CD1c-positive myeloid dendritic cell (primary cell): ENCODE results near the gene LASP1.
"Not testable (repeated sequence)": the region's sequence is repeated elsewhere in the genome, so short reads cannot be mapped to it uniquely, and the experiment has no call there.

Experiments used
- DNase-seq: peaks from one replicate; pipeline ENCODE4 v3.0.0-alpha.2; 2016; ENCODE audit errors: extremely low spot score

Gene LASP1

DNA sequence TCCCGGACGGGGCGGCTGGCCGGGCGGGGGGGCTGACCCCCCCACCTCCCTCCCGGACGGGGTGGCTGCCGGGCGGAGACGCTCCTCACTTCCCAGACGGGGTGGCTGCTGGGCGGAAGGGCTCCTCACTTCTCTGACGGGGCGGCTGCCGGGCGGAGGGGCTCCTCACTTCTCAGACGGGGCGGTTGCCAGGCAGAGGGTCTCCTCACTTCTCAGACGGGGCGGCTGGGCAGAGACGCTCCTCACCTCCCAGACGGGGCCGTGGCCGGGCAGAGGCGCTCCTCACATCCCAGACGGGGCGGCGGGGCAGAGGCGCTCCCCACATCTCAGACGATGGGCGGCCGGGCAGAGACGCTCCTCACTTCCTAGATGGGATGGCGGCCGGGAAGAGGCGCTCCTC is 60.9 kb downstream of the LASP1 start:
- not testable (repeated sequence) for DNase-seq

DNA sequence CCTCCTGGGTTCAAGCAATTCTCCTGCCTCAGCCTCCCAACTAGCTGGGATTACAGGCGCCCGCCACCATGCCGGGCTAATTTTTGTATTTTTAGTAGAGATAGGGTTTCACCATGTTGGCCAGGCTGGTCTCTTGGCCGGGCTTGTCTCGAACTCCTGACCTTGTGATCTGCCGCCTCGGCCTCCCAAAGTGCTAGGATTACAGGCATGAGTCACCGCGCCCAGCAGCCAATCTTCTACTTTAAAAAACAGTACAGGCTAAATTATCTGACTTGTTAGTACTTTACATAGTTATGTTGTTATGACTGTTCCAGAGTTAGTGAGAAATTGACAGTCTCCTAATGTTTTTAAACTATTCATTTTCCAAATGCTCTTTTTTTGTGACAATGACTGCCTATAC is 64.1 kb downstream of the LASP1 start:
- not testable (repeated sequence) for DNase-seq

DNA sequence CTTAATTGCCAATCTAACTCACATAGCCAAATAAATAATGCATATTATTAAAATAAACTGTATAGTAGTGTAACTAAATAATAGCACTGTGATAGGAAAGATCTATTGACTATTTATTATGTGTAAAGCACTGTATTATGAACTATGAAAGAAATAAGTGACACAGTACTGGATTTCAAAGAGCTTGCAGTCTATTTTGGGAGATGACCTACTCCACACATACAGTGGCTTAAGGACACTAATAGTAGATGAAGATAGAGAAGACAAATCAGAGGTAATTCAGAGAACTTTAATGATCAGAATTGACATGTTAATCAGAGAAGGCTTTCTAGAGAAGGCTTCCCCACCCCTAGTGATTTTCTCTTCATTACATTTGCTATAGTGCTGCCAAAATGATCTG is 70.1 kb downstream of the LASP1 start:
- no peak for DNase-seq

DNA sequence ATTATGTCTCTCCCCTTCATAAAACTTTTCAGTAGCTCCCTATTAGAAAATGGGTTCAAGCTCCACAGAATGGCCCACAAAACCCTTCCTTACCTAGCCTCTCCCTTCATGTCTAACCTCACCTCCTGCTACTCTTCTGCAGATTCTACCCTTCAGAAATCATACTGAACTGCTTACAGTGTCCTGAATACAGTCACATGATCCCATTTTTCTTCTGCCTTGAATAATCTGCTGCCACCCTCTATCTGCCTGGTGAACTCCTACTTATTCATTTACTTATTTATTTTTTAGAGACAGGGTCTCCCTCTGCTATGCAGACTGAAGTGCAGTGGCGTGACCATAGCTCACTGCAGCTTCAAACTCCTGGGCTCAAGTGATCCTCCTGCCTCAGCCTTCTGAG is 70.5 kb downstream of the LASP1 start:
- no peak for DNase-seq

DNA sequence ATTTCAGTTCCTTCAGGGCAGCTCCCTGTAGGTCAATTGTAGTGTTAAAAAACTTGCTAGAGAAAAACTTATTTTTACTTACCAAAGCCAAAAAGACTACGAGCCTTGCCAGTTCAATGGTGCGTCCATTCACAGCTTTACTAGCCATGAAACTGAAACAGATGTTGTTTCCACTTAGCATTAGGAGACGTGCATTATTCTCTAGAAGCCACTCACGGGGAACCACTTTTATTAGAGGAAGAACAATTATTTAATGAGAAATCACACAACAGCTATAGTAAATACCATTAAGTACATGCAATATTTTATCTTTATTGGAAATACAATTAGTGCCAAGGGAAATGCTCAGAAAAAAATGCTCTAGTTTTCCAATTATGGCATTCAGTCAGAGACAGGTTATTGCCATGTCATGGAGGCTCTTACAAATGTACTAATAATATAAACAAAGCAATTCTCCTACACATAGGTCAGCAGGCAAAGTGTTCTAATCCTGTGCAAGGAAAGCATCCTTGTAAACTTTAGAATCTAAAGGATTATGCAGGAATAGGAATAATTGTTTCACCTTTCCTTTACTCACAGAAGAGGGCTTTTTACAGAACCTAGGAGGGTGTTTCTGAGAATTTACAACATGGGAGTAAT is 73.0 kb downstream of the LASP1 start:
- no peak for DNase-seq

GRCh38 chr17:38943607-38944006 is 73.7 kb downstream of the LASP1 start:
- DNase-seq, result no peak

- no peak for DNase-seq
Measured at GRCh38 chr17:38947189-38947588, 77.3 kb downstream of the LASP1 start.

GRCh38 chr17:38953800-38954199 is 83.9 kb downstream of the LASP1 start:
- not testable (repeated sequence) for DNase-seq

- no peak for DNase-seq
Measured at GRCh38 chr17:38958326-38958725, 88.5 kb downstream of the LASP1 start.

DNA sequence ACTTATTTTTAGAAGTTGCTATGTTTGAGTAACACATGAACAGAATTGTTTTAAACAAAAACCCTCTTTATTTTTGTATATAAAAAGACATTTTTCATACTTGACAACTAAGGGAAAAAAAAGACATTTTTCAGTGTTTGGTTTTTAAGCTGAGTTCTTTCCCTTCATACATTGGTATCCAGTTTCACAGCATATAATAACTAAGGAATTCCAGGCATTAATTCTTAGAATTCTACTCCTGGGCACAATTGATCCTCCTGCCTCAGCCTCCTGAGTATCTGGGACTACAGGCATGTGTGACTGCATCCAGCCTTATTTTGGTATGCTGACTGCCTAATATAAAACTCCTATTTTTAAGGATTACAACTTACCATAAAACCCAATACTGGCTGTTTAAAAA is 88.9 kb downstream of the LASP1 start:
- DNase-seq, result no peak

GRCh38 chr17:38959508-38959907 is 89.7 kb downstream of the LASP1 start:
- no peak for DNase-seq

DNA sequence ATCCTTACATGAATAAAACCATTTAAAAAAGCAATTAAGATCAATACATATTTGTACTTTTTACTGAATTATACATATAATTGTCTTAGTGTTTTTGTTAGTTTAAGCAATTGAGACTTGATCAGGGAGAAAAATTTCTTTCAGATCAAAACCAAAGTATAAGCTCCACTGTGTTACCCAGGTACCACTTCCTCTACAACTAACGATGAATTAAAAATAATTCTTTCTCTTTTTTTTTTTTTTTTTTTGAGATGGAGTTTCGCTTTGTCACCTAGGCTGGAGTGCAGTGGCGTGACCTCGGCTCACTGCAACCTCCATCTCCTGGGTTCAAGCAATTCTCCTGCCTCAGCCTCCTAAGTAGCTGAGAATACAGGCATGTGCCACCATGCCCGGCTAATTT is 90.5 kb downstream of the LASP1 start:
- DNase-seq, result no peak

- no peak for DNase-seq
Measured at GRCh38 chr17:38961413-38961812, 91.6 kb downstream of the LASP1 start.

- peak; percentile 91 for DNase-seq
Measured at GRCh38 chr17:38967290-38967738, 97.5 kb downstream of the LASP1 start, which contains the start of gene FBXO47. FBXO47 (minus strand) TSS chr17:38967403; CDS start chr17:38963025, 4,378 bp downstream.

GRCh38 chr17:38969281-38969680 is 99.4 kb downstream of the LASP1 start:
- no peak for DNase-seq

DNA sequence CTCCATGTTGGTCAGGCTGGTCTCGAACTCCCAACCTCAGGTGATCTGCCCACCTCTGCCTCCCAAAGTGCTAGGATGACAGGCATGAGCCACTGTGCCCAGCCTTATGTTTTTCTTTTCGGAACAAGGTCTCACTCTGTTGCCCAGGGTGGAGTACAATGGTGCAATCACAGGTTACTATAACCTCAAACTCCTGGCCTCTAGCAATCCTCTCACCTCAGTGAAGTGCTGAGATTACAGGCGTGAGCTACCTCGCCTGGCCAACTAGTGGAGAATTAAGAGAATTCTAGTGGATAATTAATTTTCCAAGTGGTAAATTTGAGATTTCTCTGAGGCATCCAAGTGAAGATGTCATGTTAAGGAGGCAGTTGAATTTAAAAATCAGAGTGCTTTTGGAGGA is 100.3 kb downstream of the LASP1 start:
- no peak for DNase-seq

DNA sequence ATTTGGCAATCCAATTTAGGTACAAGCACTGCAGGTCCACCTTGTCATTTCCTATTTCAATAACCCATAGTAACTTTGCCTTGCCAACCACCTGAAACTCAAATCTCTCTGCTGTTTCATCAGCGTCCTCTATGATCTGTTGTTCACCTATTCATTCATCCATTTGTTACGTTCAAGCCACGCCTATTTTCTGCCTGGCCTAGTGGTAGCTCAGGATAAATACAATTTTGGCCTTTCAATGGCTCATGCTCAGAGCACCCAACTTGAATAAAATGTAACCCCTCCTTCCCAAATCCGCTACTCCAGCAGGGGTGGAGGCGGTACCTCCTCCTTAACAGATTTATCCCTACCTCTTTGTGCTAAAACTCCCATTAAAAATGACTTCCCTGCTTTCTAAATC is 100.9 kb downstream of the LASP1 start:
- DNase-seq, result no peak
